Mammary epithelial cell (primary cell): ENCODE measurements around the gene NOXA1.

ENCODE experiments used
- EZH2 ChIP-seq: IDR thresholded peaks from 2 replicates; pipeline ENCODE4 v1.6.1; 2012; ENCODE audit warnings: low read length, inconsistent platforms, borderline replicate concordance
- TF ChIP-seq, protein P1 (sequence below), 2 donors: IDR thresholded peaks in 1 of 2; conservative IDR thresholded peaks in 1 of 2; 2 replicates each; pipeline ENCODE4 v1.5.1; 2011 to 2012; ENCODE audit warnings: inconsistent platforms in 2 of 2, low read length in 2 of 2, mild to moderate bottlenecking in 2 of 2, control low read depth in 1 of 2, low read depth in 1 of 2; ENCODE audit not compliant: insufficient read depth in 1 of 2; ENCODE audit errors: extremely low read depth in 1 of 2

GRCh38 chr9:137388589-137389427 is 34.4 kb upstream of the NOXA1 start:
- TF ChIP-seq, protein P1, sequence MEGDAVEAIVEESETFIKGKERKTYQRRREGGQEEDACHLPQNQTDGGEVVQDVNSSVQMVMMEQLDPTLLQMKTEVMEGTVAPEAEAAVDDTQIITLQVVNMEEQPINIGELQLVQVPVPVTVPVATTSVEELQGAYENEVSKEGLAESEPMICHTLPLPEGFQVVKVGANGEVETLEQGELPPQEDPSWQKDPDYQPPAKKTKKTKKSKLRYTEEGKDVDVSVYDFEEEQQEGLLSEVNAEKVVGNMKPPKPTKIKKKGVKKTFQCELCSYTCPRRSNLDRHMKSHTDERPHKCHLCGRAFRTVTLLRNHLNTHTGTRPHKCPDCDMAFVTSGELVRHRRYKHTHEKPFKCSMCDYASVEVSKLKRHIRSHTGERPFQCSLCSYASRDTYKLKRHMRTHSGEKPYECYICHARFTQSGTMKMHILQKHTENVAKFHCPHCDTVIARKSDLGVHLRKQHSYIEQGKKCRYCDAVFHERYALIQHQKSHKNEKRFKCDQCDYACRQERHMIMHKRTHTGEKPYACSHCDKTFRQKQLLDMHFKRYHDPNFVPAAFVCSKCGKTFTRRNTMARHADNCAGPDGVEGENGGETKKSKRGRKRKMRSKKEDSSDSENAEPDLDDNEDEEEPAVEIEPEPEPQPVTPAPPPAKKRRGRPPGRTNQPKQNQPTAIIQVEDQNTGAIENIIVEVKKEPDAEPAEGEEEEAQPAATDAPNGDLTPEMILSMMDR (conservative IDR thresholded peaks at IDR 0.05 in 1 of 2, IDR thresholded peaks at IDR 0.05 in 1 of 2; ENCODE audit: extremely low read depth in 1 of 2, insufficient read depth in 1 of 2, low read depth in 1 of 2, low read length in 2 of 2), result no peak
- TF ChIP-seq EZH2, result no peak
